Upper lobe of right lung (tissue), 1 donor: ENCODE measurements around the gene MRPS6. TPM values are rescaled to one million over a fixed set of nuclear protein-coding genes. Genes with fewer than 3 reads are reported as not detected.

Experiments used
- ATAC-seq: fragments of 200-7000 bp; cut with Tn5 transposase; one replicate; pipeline ENCODE4 v1.9.1; 2020; ENCODE audit warnings: mild to moderate bottlenecking, moderate library complexity
- DNase-seq: peaks from one replicate; pipeline ENCODE4 v3.0.0-alpha.2; 2020
- H3K27ac ChIP-seq: fragments of 200-600 bp; one replicate; pipeline ENCODE4 v1.8.0; 2022
- H3K27me3 ChIP-seq: fragments of 200-600 bp; one replicate; pipeline ENCODE4 v1.8.0; 2022; ENCODE audit warnings: mild to moderate bottlenecking
- H3K36me3 ChIP-seq: fragments of 200-600 bp; one replicate; pipeline ENCODE4 v1.8.0; 2022
- H3K4me1 ChIP-seq: fragments of 200-600 bp; one replicate; pipeline ENCODE4 v1.8.0; 2022
- H3K4me3 ChIP-seq: fragments of 200-600 bp; one replicate; pipeline ENCODE4 v1.8.0; 2022; ENCODE audit warnings: mild to moderate bottlenecking
- H3K9me3 ChIP-seq: fragments of 200-600 bp; one replicate; pipeline ENCODE4 v1.8.0; 2022
- intact Hi-C: fragments of 100-400 bp; cut with DNase I; formaldehyde crosslinking; loops from one replicate; pipeline ENCODE4 v1.11.0; 2022
- total RNA-seq: library from RNA; stranded (reverse); fragmentation: NEBNext Ultra II Directional; extraction: Animal tissue kit (Norgen Biotek cat#: 25700); gene quantifications from one replicate; pipeline ENCODE4 v1.2.1, GENCODE V29; 2021
- TF ChIP-seq, protein P1 (sequence below): fragments of 200-600 bp; IDR thresholded peaks from one replicate; pipeline ENCODE4 v1.8.0; 2022; ENCODE audit warnings: antibody characterized with exemption
- donor health status: DM: no; HTN: yes; CAD: no; lungs with severe emphysema.

The MRPS6 gene
- total RNA-seq, 1 donor from 2014 or later, result 57.6 TPM

- no peak for DNase-seq
- H3K9me3 ChIP-seq, result no peaks in the 10 kb centered on the region
- peak; percentile 70 for ATAC-seq
- no peak overlapping the region for H3K4me3 ChIP-seq
- H3K27ac ChIP-seq, result no peak overlapping the region
- TF ChIP-seq, protein P1, sequence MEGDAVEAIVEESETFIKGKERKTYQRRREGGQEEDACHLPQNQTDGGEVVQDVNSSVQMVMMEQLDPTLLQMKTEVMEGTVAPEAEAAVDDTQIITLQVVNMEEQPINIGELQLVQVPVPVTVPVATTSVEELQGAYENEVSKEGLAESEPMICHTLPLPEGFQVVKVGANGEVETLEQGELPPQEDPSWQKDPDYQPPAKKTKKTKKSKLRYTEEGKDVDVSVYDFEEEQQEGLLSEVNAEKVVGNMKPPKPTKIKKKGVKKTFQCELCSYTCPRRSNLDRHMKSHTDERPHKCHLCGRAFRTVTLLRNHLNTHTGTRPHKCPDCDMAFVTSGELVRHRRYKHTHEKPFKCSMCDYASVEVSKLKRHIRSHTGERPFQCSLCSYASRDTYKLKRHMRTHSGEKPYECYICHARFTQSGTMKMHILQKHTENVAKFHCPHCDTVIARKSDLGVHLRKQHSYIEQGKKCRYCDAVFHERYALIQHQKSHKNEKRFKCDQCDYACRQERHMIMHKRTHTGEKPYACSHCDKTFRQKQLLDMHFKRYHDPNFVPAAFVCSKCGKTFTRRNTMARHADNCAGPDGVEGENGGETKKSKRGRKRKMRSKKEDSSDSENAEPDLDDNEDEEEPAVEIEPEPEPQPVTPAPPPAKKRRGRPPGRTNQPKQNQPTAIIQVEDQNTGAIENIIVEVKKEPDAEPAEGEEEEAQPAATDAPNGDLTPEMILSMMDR, result no peak
- H3K36me3 ChIP-seq, result no peaks in the 10 kb centered on the region
- intact Hi-C loops, result no loop called here
- no peaks in the 10 kb centered on the region for H3K4me1 ChIP-seq
- no peaks in the 10 kb centered on the region for H3K27me3 ChIP-seq
These were observed 114.6 kb downstream of the MRPS6 start for GRCh38 chr21:34187935-34188334.

GRCh38 chr21:34189506-34189905 lies 116.1 kb downstream of the MRPS6 start:
- Histone ChIP-seq H3K4me1 (no peaks in the 10 kb centered on the region), H3K27me3 (no peaks in the 10 kb centered on the region), H3K36me3 (no peaks in the 10 kb centered on the region), H3K9me3 (no peaks in the 10 kb centered on the region), H3K4me3 (no peak overlapping the region), H3K27ac (no peak overlapping the region)
- DNase-seq, result no peak
- ATAC-seq, result no peak
- intact Hi-C loops, result no loop called here
- TF ChIP-seq, protein P1, result no peak

DNA sequence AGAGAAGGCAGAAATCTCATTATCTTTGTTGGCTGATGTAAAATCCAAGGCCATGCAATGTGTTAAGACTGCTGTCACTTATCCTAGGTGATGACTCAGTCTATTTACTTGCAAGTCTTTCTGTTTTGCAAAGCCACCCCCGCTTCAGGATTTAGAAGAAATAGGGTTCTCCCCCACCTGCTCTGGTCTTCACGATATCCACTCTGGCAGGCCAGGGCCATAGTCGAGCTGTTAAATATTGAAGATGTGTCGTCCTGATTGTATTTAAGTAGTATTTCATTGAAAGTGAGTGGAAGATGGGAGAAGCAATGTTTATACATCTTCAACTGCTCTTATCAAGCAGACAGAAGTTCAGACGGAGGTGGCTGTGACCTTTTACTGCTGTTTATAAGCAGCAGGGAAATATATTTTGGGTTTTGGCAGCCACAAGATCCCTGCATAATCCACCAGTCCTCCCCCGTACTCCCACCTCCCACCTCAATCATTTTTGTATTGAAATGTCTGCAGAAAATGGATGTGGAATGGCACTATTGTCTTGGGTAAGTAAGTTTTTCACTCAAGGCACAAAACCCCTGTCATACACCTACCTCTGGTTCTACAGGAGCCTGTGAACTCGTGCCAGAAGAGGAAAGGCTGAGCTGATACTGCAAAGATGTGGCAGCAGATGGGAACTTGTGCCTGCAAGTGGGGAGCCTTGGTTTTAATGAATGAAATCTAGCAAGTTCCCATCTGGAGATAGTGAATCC lies 117.4 kb downstream of the MRPS6 start:
- DNase-seq (no peak), ATAC-seq (no peak)
- Histone ChIP-seq H3K27ac (no peak overlapping the region), H3K4me1 (no peaks in the 10 kb centered on the region), H3K27me3 (no peaks in the 10 kb centered on the region), H3K4me3 (no peak overlapping the region), H3K36me3 (no peaks in the 10 kb centered on the region), H3K9me3 (no peaks in the 10 kb centered on the region)
- intact Hi-C loops, result no loop called here
- TF ChIP-seq, protein P1, result no peak

DNA sequence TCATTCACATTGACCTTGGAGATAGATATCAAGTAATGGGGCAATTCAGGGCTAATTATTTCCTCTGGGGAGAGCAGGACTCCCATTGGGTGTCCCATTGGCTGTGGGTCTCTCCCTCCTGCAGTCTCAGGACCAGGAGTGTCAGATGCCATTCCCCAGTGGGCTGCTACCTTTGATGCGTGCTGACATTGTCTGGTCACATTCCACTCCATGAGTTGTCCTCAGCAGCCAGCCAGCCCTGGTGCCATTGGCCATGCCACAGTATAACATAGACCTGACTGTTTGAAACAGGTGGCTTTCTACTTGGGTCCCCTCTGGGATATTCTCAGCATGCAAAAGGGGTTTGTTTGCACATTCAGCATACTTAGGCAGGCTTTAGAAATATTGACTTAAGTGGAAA lies 118.5 kb downstream of the MRPS6 start:
- Histone ChIP-seq H3K9me3 (no peaks in the 10 kb centered on the region), H3K4me3 (no peak overlapping the region), H3K36me3 (no peaks in the 10 kb centered on the region), H3K27ac (no peak overlapping the region), H3K27me3 (no peaks in the 10 kb centered on the region), H3K4me1 (no peaks in the 10 kb centered on the region)
- TF ChIP-seq, protein P1, result no peak
- ATAC-seq (no peak), DNase-seq (no peak)
- intact Hi-C loops, result no loop called here

Other genes starting within 250 kb of the MRPS6 start
- 107 TPM for gene ATP5PO, start 157.8 kb upstream of the MRPS6 start, total RNA-seq
- gene SLC5A3, start within 50 bp of the MRPS6 start, total RNA-seq, result 24.1 TPM